Choroid plexus epithelial cell (primary cell): ENCODE results near the gene SPHK2.

ENCODE experiments used
- DNase-seq: peaks from one replicate; pipeline ENCODE4 v3.0.0-alpha.2; 2010; ENCODE audit warnings: low read depth
- H3K4me3 ChIP-seq: 2 replicates; pipeline ENCODE4 v1.5.1; 2011; ENCODE audit warnings: low read depth, mild to moderate bottlenecking, control low read depth, low read length, moderate library complexity
- TF ChIP-seq, protein P1 (sequence below): conservative IDR thresholded peaks from 2 replicates; pipeline ENCODE4 v1.5.1; 2011; ENCODE audit warnings: low read depth, mild to moderate bottlenecking, control low read depth, inconsistent platforms, low read length, moderate library complexity

The SPHK2 gene

DNA sequence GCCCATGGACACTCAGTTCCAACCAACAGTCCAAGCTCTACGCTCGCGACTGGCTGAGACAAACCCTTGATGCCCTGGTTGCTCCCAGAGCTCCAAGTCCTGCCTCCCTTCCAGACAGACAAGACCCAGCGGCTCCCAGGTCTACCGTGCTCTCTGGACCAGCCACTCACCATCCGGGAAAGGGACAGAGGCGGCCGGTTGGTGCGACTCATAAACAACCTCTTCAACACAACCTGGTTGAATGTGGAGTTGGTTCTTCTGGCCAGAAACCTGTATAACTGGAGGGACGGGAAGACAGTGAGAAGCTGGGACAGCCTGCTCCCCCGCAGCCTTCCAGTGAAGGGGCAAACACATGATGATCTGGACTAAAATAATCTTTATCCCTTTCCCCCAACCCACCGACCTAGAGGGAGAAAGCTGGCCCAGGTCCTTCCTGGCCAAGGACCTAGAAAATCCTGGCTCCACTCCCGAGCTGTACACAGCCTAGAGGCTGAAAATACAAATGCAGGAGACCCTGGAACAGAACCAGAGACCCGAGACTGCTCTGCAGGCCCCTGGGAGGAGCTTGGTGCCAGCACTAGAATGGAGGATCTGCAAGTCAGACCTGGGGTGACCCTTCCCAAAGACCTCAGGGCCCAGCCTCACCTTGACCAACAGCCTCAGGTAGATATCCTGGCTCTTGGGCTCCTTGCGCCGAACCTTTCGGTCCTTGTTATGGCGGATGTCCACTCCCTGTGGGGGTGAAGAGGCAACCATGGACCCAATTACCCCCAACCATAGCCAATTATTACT lies 2.0 kb upstream of the SPHK2 start:
- DNase-seq = peak; percentile 50
- peak overlapping the region; percentile 99 for H3K4me3 ChIP-seq
- TF ChIP-seq, protein P1, sequence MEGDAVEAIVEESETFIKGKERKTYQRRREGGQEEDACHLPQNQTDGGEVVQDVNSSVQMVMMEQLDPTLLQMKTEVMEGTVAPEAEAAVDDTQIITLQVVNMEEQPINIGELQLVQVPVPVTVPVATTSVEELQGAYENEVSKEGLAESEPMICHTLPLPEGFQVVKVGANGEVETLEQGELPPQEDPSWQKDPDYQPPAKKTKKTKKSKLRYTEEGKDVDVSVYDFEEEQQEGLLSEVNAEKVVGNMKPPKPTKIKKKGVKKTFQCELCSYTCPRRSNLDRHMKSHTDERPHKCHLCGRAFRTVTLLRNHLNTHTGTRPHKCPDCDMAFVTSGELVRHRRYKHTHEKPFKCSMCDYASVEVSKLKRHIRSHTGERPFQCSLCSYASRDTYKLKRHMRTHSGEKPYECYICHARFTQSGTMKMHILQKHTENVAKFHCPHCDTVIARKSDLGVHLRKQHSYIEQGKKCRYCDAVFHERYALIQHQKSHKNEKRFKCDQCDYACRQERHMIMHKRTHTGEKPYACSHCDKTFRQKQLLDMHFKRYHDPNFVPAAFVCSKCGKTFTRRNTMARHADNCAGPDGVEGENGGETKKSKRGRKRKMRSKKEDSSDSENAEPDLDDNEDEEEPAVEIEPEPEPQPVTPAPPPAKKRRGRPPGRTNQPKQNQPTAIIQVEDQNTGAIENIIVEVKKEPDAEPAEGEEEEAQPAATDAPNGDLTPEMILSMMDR = peak; percentile 39

DNA sequence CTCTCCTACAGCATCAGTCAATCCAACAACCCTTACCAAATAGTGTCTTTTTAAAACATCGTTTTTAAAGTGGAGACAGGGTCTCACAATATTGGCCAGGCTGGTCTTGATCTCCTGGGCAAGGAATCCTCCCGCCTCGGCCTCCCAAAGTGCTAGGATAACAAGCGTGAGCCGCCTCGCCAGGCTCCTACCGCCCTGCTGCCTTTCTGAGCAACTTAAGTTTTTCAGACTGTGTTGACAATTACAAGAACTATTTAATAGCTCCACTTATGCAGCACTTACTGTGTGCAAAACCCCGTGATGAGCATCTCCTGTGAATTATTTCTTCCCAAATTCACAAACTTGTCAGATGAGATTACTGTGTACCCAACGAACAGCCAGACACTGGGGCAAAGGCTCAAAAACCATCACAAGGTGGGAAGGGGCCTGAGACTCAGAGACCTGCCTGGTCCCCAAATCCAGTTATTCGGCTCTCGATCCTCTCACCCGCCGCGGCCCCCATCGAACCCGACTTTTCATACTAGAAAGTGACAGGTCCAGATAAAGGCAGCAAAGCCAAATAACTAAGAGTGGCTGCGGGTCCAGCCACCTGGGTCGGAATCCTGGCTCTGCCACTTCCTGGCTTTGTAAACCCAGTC lies 909 bp upstream of the SPHK2 start:
- TF ChIP-seq, protein P1 = no peak
- DNase-seq = no peak
- peak overlapping the region; percentile 99 for H3K4me3 ChIP-seq

DNA sequence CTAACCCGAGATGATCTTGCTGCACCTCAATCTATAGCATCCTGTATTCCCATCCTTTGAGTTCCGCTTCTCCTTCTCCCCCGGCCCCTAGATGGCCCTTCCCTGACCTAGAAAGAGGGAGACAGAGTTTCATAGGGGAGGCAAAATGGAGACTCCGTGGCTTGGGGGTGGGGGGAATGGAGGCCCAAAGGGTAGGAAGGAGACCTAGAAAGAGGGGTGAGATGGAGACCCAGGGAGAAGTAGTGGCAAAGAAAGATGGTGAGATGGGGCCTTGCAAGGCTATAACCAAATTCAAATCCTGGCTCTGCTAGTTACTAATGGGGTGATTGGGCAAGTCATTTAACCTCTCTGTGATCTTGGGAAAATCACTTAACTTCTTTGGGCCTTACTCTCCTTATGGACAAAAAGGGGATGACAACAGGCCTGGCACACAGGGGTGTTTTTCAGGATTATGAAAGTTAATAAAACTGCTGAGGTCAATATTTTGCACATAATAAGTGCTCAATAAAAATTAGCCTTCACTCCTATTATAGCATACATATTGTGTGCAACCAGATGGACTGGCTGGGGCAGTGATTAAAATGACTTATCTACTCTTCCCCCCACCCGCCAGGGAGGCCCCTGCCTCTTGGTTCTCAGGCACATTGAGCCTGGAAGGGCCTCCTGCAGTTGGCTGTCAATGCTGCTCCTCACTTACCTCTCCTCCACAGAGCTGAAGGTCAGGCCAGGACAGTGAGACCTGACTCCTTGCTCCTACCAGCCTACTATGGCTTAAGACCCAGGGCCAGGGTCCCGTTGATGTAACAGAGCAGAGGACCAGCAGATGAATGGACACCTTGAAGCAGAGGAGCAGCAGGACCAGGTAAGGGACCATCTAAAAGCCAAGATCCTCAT lies 633 bp downstream of the SPHK2 start:
- peak overlapping the region; percentile 99 for H3K4me3 ChIP-seq
- DNase-seq = no peak
- TF ChIP-seq, protein P1 = peak; percentile 2

DNA sequence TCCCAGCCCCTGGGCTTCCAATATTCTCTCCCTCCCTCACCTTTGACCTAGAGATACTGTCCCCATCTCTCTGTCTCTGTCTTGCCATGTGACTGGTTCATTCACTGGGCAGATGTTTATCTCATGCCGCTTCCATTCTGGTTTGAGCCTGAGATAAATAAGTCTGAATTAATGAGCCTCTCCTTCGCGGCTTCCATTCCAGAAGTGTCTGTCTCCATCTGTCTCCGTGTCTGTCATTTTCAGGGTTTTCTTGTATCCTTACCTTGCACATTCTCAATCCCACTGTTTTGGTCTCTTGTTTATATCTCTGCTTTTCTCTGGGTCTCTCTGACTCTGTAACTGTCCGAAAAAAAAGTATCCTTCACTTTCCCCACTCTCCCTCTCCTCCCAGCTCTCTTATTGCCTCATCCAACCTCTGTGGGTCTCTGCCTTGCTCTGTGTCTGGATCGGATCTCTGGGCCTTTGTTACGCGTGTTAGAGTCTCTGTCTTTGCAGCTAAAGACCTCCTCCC lies 4.3 kb downstream of the SPHK2 start:
- TF ChIP-seq, protein P1 = no peak
- H3K4me3 ChIP-seq = peak overlapping the region; percentile 50
- DNase-seq = no peak

DNA sequence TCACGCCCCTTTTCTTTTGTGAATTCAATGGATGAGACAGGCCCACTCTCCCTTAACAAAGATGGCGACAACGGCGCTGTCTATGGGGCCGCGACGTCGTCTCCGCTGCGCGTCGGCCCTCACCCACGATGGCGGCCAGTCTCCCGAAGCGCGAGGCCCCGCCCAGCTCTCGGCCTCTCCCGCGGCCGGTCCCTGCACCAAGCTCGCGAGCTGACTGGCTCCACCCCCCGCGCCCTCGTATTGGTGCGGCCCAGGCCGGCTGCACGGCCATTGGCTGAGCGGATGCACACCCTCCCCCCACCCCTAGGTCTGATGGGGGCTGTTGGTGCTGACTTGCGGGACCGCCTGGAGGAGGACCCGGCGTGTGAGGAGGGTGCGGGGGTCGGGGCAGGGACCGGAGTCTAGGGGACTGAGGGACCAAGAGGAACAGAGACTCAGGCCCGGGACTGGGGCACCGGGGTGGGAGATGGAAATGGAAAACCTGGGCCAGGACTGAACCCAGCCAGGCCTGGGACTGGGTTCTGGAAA lies 4.8 kb downstream of the SPHK2 start:
- TF ChIP-seq, protein P1 = no peak
- H3K4me3 ChIP-seq = peak overlapping the region; percentile 70
- DNase-seq = peak; percentile 99
